CD8-positive, alpha-beta memory T cell (primary cell): ENCODE results near the gene C4BPA. TPM values are rescaled to one million over a fixed set of nuclear protein-coding genes. Genes with fewer than 3 reads are reported as not detected.

Source experiments
- CTCF ChIA-PET: fragments of 350-600 bp; sonication (Branson Sonifier 250); formaldehyde crosslinking; loops from one replicate; lab custom pipeline; 2021; ENCODE audit warnings: antibody characterized with exemption; lab: Charles Lee
- POLR2A ChIA-PET: fragments of 350-600 bp; sonication (Branson Sonifier 250); formaldehyde crosslinking; loops from one replicate; lab custom pipeline; 2021; ENCODE audit warnings: antibody characterized with exemption; lab: Charles Lee
- DNase-seq, 5 donors: peaks; one replicate each; pipeline versions ENCODE4 v3.0.0 to v3.0.0-alpha.2; 2020 to 2022; ENCODE audit warnings: mixed read lengths in 1 of 5
- H3K27ac ChIP-seq: one replicate; pipeline ENCODE4 v1.7.0; 2013; ENCODE audit warnings: low read depth, mild to moderate bottlenecking, low read length, moderate library complexity
- H3K27me3 ChIP-seq: 2 replicates; pipeline ENCODE4 v1.7.0; 2013; ENCODE audit warnings: low read length, mild to moderate bottlenecking; ENCODE audit not compliant: insufficient read depth, poor library complexity, severe bottlenecking
- H3K36me3 ChIP-seq: 2 replicates; pipeline ENCODE4 v1.7.0; 2013; ENCODE audit warnings: mild to moderate bottlenecking, low read length, moderate library complexity; ENCODE audit not compliant: insufficient read depth
- H3K4me1 ChIP-seq: 2 replicates; pipeline ENCODE4 v1.7.0; 2013; ENCODE audit warnings: mild to moderate bottlenecking, low read length, moderate library complexity; ENCODE audit not compliant: insufficient read depth
- H3K4me3 ChIP-seq: 2 replicates; pipeline ENCODE4 v1.7.0; 2013; ENCODE audit warnings: mild to moderate bottlenecking, low read length
- H3K9me3 ChIP-seq: 2 replicates; pipeline ENCODE4 v1.7.0; 2013; ENCODE audit warnings: mild to moderate bottlenecking, low read length
- H3K27ac Mint-ChIP-seq, 8 donors: one replicate each; pipeline ENCODE4 v1.8.0; 2020 to 2021; ENCODE audit warnings: mixed read lengths in 8 of 8, mild to moderate bottlenecking in 6 of 8, inconsistent platforms in 3 of 8, moderate library complexity in 3 of 8
- H3K27me3 Mint-ChIP-seq, 2 donors: one replicate each; pipeline ENCODE4 v1.8.0; 2020 to 2021; ENCODE audit warnings: mixed read lengths in 2 of 2, mild to moderate bottlenecking in 1 of 2, moderate library complexity in 1 of 2
- H3K36me3 Mint-ChIP-seq, 3 donors: one replicate each; pipeline ENCODE4 v1.8.0; 2020 to 2021; ENCODE audit warnings: mixed read lengths in 3 of 3, inconsistent platforms in 1 of 3, mild to moderate bottlenecking in 1 of 3
- H3K4me1 Mint-ChIP-seq, 3 donors: one replicate each; pipeline ENCODE4 v1.8.0; 2020 to 2021; ENCODE audit warnings: mixed read lengths in 3 of 3, inconsistent platforms in 1 of 3, mild to moderate bottlenecking in 1 of 3
- H3K4me3 Mint-ChIP-seq, 7 donors: one replicate each; pipeline ENCODE4 v1.8.0; 2020 to 2021; ENCODE audit warnings: mixed read lengths in 7 of 7, mild to moderate bottlenecking in 6 of 7, moderate library complexity in 4 of 7, inconsistent platforms in 2 of 7
- H3K9me3 Mint-ChIP-seq, 5 donors: one replicate each; pipeline ENCODE4 v1.8.0; 2020 to 2022; ENCODE audit warnings: mixed read lengths in 5 of 5, mild to moderate bottlenecking in 3 of 5, moderate library complexity in 2 of 5, inconsistent platforms in 1 of 5
- polyA plus RNA-seq: library from polyadenylated mRNA; unstranded; fragments of 300-500 nt; fragmentation: Illumina TruSeq; gene quantifications from one replicate; pipeline ENCODE4 v1.2.3, GENCODE V29; 2021
- total RNA-seq, 2 experiments: library from RNA; stranded (reverse); gene quantifications; one replicate each; pipeline ENCODE4 v1.2.3, GENCODE V29; 2021

C4BPA gene
- total and polyA plus RNA-seq, 3 experiments from 2014 or later, result not detected

DNA sequence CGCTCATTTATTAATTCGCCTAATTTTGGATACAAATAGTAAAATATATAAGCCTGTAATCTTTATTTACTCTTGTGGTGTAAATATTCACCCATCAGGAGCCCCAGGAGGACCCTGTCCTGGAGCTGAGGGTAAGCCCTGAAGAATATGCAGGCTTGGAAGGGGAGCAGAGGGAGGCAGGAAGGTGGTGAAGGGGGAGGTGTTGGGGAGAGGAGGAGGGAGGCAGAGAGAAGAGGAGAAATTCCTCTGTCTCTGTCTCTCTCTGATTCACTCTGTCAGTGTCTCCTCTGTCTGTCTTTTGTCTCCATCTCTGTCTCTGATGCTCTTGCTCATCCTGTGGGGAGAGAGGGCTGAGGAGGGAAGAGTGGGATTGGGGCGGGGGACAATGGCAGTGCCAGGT, 18.1 kb upstream of the C4BPA start:
- Mint-ChIP-seq H3K9me3 (no peaks in the 10 kb centered on the region), H3K36me3 (no peaks in the 10 kb centered on the region), H3K4me3 (no peak overlapping the region), H3K27me3 (peaks cover 15 to 42% of the 10 kb centered on the region in 2 donors), H3K27ac (no peak overlapping the region), H3K4me1 (peaks cover 6 to 19% (median 13%) of the 10 kb centered on the region in 3 donors)
- ChIA-PET POLR2A (no interaction called here), CTCF (interaction anchor here (5.1 kb wide), 1 partner anchor 320 kb away, joined by 52 read pairs; no protein-coding TSS in a partner anchor)
- Histone ChIP-seq H3K27me3 (no peaks in the 10 kb centered on the region), H3K9me3 (no peaks in the 10 kb centered on the region), H3K27ac (no peak overlapping the region), H3K4me1 (peaks cover 11% of the 10 kb centered on the region), H3K4me3 (no peak overlapping the region), H3K36me3 (no peaks in the 10 kb centered on the region)
- DNase-seq, result no peak

GRCh38 chr1:207088161-207088560, 15.9 kb upstream of the C4BPA start:
- Histone ChIP-seq H3K4me1 (peaks cover 11% of the 10 kb centered on the region), H3K27me3 (no peaks in the 10 kb centered on the region), H3K27ac (no peak overlapping the region), H3K4me3 (no peak overlapping the region), H3K9me3 (no peaks in the 10 kb centered on the region), H3K36me3 (no peaks in the 10 kb centered on the region)
- Mint-ChIP-seq H3K36me3 (no peaks in the 10 kb centered on the region), H3K27me3 (peaks cover 11 to 36% of the 10 kb centered on the region in 2 donors), H3K4me1 (peaks cover 6 to 19% (median 13%) of the 10 kb centered on the region in 3 donors), H3K4me3 (no peak overlapping the region), H3K9me3 (no peaks in the 10 kb centered on the region), H3K27ac (no peak overlapping the region)
- no peak for DNase-seq
- CTCF ChIA-PET, result no interaction called here
- POLR2A ChIA-PET, result no interaction called here

DNA sequence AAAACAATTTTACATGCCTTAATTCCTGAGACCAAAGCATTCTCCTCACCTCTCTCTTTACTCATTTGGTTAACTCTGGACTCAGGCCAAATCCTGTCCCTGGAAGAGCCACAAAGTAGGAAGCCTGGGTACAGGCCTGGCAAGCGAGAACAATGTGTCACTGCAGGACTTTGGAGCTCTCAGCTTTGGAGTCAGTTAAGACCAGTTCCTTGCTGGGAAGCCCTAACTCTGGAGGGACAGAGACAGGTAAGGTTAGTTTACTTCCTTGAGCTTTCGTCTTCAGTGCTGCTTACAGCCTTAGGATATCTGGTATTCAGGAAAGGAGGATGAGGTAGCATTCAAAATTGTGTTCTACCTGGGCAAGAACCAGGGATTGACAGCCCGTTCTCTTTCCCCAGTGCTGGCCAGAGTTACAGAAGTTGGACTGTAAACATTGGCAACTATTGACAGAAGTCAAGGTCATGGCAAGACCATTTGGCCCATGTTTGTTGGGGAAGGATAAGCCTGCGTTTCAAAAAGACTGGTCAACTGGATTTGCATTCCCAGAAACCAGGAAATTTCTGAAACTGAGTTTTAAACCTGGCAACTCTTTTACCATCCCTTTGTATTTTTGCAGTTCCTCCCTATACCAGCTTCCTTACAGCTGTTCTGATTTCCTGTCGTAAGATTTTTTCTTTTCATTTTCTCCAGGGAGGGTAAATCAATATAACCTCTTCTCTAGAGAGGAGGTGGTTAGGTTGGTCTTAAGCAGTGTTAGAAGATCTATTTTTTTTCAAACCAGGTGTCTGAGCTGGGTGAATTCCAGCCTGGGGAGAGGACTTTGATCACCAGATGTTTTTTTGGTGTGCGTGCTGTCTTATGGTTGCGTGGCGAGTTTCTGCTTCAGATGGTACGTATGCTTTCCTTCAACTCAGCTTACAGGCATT, 15.1 kb upstream of the C4BPA start, which contains the start of gene C4BPB:
C4BPB (plus strand) TSS at position 160 of the 926 bp plus-strand sequence; CDS start at position 832, 672 bp downstream.
- peak in 1 of 5 donors; percentile 61 for DNase-seq
- Histone ChIP-seq H3K9me3 (no peaks in the 10 kb centered on the region), H3K27ac (no peak within 1 kb of the TSS), H3K36me3 (no peaks in the 10 kb centered on the region), H3K4me3 (peak within 1 kb of the TSS; percentile 25), H3K27me3 (no peaks in the 10 kb centered on the region), H3K4me1 (peaks cover 11% of the 10 kb centered on the region)
- Mint-ChIP-seq H3K27me3 (peaks cover 9 to 28% of the 10 kb centered on the region in 2 donors), H3K4me3 (peak within 1 kb of the TSS in 5 of 7 donors; percentile 24 to 67 (median 52)), H3K9me3 (no peaks in the 10 kb centered on the region), H3K27ac (peak within 1 kb of the TSS in 4 of 8 donors; percentile 27 to 60 (median 33)), H3K4me1 (peaks cover 6 to 19% (median 13%) of the 10 kb centered on the region in 3 donors), H3K36me3 (no peaks in the 10 kb centered on the region)
- POLR2A ChIA-PET, result no interaction called here
- CTCF ChIA-PET, result interaction anchor here (0.6 kb wide), 1 partner anchor 316 kb away, joined by 4 read pairs; no protein-coding TSS in a partner anchor

GRCh38 chr1:207089627-207090355, 14.2 kb upstream of the C4BPA start:
- Mint-ChIP-seq H3K4me1 (peaks cover 3 to 15% (median 9%) of the 10 kb centered on the region in 3 donors), H3K4me3 (peak overlapping the region in 5 of 7 donors; percentile 24 to 67 (median 52)), H3K27me3 (peaks cover 5 to 20% of the 10 kb centered on the region in 2 donors), H3K27ac (peak overlapping the region in 4 of 8 donors; percentile 27 to 60 (median 33)), H3K36me3 (no peaks in the 10 kb centered on the region), H3K9me3 (no peaks in the 10 kb centered on the region)
- CTCF ChIA-PET, result interaction anchor here (0.6 to 1.0 kb wide), 2 partner anchors 315 to 316 kb away, joined by 3 to 4 read pairs; no protein-coding TSS in a partner anchor
- H3K27ac ChIP-seq, result no peak overlapping the region
- no peaks in the 10 kb centered on the region for H3K27me3 ChIP-seq
- H3K4me1 ChIP-seq, result peaks cover 11% of the 10 kb centered on the region
- H3K36me3 ChIP-seq, result no peaks in the 10 kb centered on the region
- H3K9me3 ChIP-seq, result no peaks in the 10 kb centered on the region
- POLR2A ChIA-PET, result interaction anchor here (0.6 kb wide), 1 partner anchor 174 kb away, joined by 4 read pairs; no protein-coding TSS in a partner anchor
- no peak for DNase-seq
- H3K4me3 ChIP-seq, result no peak overlapping the region

GRCh38 chr1:207091200-207091908, 12.7 kb upstream of the C4BPA start:
- H3K4me3 ChIP-seq, result no peak overlapping the region
- ChIA-PET CTCF (no interaction called here), POLR2A (no interaction called here)
- no peaks in the 10 kb centered on the region for H3K9me3 ChIP-seq
- DNase-seq, result no peak
- Mint-ChIP-seq H3K9me3 (no peaks in the 10 kb centered on the region), H3K36me3 (peaks cover 0 to 3% (median 0%) of the 10 kb centered on the region in 3 donors), H3K27ac (peak overlapping the region in 1 of 8 donors; percentile 4), H3K27me3 (peaks cover 13 to 27% of the 10 kb centered on the region in 2 donors), H3K4me3 (no peak overlapping the region), H3K4me1 (peaks cover 2 to 8% (median 6%) of the 10 kb centered on the region in 3 donors)
- no peak overlapping the region for H3K27ac ChIP-seq
- H3K36me3 ChIP-seq, result no peaks in the 10 kb centered on the region
- no peaks in the 10 kb centered on the region for H3K27me3 ChIP-seq
- H3K4me1 ChIP-seq, result peaks cover 6% of the 10 kb centered on the region

GRCh38 chr1:207093944-207094343, 10.1 kb upstream of the C4BPA start:
- Mint-ChIP-seq H3K9me3 (no peaks in the 10 kb centered on the region), H3K4me3 (no peak overlapping the region), H3K27ac (no peak overlapping the region), H3K27me3 (peaks cover 10 to 31% of the 10 kb centered on the region in 2 donors), H3K36me3 (peaks cover 0 to 3% (median 0%) of the 10 kb centered on the region in 3 donors), H3K4me1 (peaks cover 2 to 8% (median 6%) of the 10 kb centered on the region in 3 donors)
- CTCF ChIA-PET, result interaction anchor here (0.9 kb wide), 1 partner anchor 311 kb away, joined by 3 read pairs; no protein-coding TSS in a partner anchor
- Histone ChIP-seq H3K36me3 (no peaks in the 10 kb centered on the region), H3K4me1 (peaks cover 2% of the 10 kb centered on the region), H3K27me3 (no peaks in the 10 kb centered on the region), H3K4me3 (no peak overlapping the region), H3K27ac (no peak overlapping the region), H3K9me3 (no peaks in the 10 kb centered on the region)
- POLR2A ChIA-PET, result no interaction called here
- no peak for DNase-seq

- Mint-ChIP-seq H3K27ac (no peak overlapping the region), H3K9me3 (no peaks in the 10 kb centered on the region), H3K4me3 (no peak overlapping the region), H3K4me1 (no peaks in the 10 kb centered on the region), H3K27me3 (peaks cover 15 to 25% of the 10 kb centered on the region in 2 donors), H3K36me3 (peaks cover 0 to 3% (median 0%) of the 10 kb centered on the region in 3 donors)
- H3K4me3 ChIP-seq, result no peak overlapping the region
- no peaks in the 10 kb centered on the region for H3K27me3 ChIP-seq
- POLR2A ChIA-PET, result no interaction called here
- H3K36me3 ChIP-seq, result no peaks in the 10 kb centered on the region
- no peaks in the 10 kb centered on the region for H3K9me3 ChIP-seq
- DNase-seq, result no peak
- no peaks in the 10 kb centered on the region for H3K4me1 ChIP-seq
- CTCF ChIA-PET, result no interaction called here
- H3K27ac ChIP-seq, result no peak overlapping the region
These were observed 6.1 kb upstream of the C4BPA start for GRCh38 chr1:207097871-207098324.
